Activated CD4-positive, alpha-beta T cell treated with anti-CD3 and anti-CD28 coated beads for 48 hours (primary cell): ENCODE data around the gene SCRN1.
"Not testable (repeated sequence)": the region's sequence is repeated elsewhere in the genome, so short reads cannot be mapped to it uniquely, and the experiment has no call there.

Experiments
- DNase-seq: peaks from one replicate; pipeline ENCODE4 v3.0.0-alpha.2; 2020

The SCRN1 gene

GRCh38 chr7:29965030-29965429 is 24.6 kb downstream of the SCRN1 start:
- no peak for DNase-seq

GRCh38 chr7:29962035-29962434 is 27.6 kb downstream of the SCRN1 start:
- DNase-seq = no peak

GRCh38 chr7:29961611-29962010 is 28.0 kb downstream of the SCRN1 start:
- DNase-seq = not testable (repeated sequence)

GRCh38 chr7:29958667-29959358 is 30.8 kb downstream of the SCRN1 start:
- DNase-seq = no peak

- no peak for DNase-seq
Observed at GRCh38 chr7:29957521-29958310, 31.9 kb downstream of the SCRN1 start.

- no peak for DNase-seq
Observed at GRCh38 chr7:29956487-29956836, 33.1 kb downstream of the SCRN1 start.

GRCh38 chr7:29955799-29956486 is 33.7 kb downstream of the SCRN1 start:
- DNase-seq = peak; percentile 20

- DNase-seq = no peak
Observed at GRCh38 chr7:29955075-29955792, 34.4 kb downstream of the SCRN1 start.

GRCh38 chr7:29953726-29954347 is 35.8 kb downstream of the SCRN1 start:
- no peak for DNase-seq

GRCh38 chr7:29951206-29951605 is 38.4 kb downstream of the SCRN1 start:
- DNase-seq = no peak

- DNase-seq = no peak
Observed at GRCh38 chr7:29950480-29950879, 39.1 kb downstream of the SCRN1 start.

- DNase-seq = no peak
Observed at GRCh38 chr7:29948587-29948986, 41.0 kb downstream of the SCRN1 start.

- DNase-seq = no peak
Observed at GRCh38 chr7:29946428-29947186, 43.0 kb downstream of the SCRN1 start.

GRCh38 chr7:29945259-29945809 is 44.3 kb downstream of the SCRN1 start:
- DNase-seq = no peak

- no peak for DNase-seq
Observed at GRCh38 chr7:29940199-29940598, 49.4 kb downstream of the SCRN1 start.

- no peak for DNase-seq
Observed at GRCh38 chr7:29937132-29937531, 52.5 kb downstream of the SCRN1 start.

GRCh38 chr7:29935111-29935510 is 54.5 kb downstream of the SCRN1 start:
- no peak for DNase-seq

GRCh38 chr7:29929018-29929807 is 60.4 kb downstream of the SCRN1 start:
- DNase-seq = no peak

- no peak for DNase-seq
Observed at GRCh38 chr7:29926741-29927140, 62.9 kb downstream of the SCRN1 start.

GRCh38 chr7:29926216-29926615 is 63.4 kb downstream of the SCRN1 start:
- no peak for DNase-seq

GRCh38 chr7:29924684-29925083 is 64.9 kb downstream of the SCRN1 start:
- peak; percentile 49 for DNase-seq
